GM12873 (cell line): Measurements from ENCODE around the gene HINT2.

ENCODE experiments used
- CTCF ChIP-seq: IDR thresholded peaks from 2 replicates; pipeline ENCODE4 v1.5.1; 2012; ENCODE audit warnings: low read depth, mild to moderate bottlenecking, moderate library complexity, low read length, control low read depth; ENCODE audit not compliant: insufficient read depth; ENCODE audit errors: missing control alignments

Gene HINT2

GRCh38 chr9:35808433-35808832 is 6.4 kb downstream of the HINT2 start:
- no peak for TF ChIP-seq CTCF

GRCh38 chr9:35806101-35806500 is 8.7 kb downstream of the HINT2 start:
- no peak for TF ChIP-seq CTCF

GRCh38 chr9:35801328-35802128 is 13.3 kb downstream of the HINT2 start:
- no peak for TF ChIP-seq CTCF

- TF ChIP-seq CTCF = no peak
These were observed 14.3 kb downstream of the HINT2 start for GRCh38 chr9:35800530-35800929.

GRCh38 chr9:35798658-35799374 is 16.0 kb downstream of the HINT2 start:
- TF ChIP-seq CTCF = no peak

- no peak for TF ChIP-seq CTCF
These were observed 17.3 kb downstream of the HINT2 start for GRCh38 chr9:35797311-35798109.

- no peak for TF ChIP-seq CTCF
These were observed 19.1 kb downstream of the HINT2 start for GRCh38 chr9:35795695-35796094.
